ENCODE data around the gene DHDDS. TPM values are rescaled to one million over a fixed set of nuclear protein-coding genes. Genes with fewer than 3 reads are reported as not detected.
A peak's percentile ranks its signal among the peaks of the same experiment; 100 is the strongest.

Gene DHDDS
- total and polyA plus RNA-seq, 2 of the 13 experiments (the other 11 are each of a cell fraction or from before 2014, with no cell fraction given): 18.9 to 28.3 TPM

DNA sequence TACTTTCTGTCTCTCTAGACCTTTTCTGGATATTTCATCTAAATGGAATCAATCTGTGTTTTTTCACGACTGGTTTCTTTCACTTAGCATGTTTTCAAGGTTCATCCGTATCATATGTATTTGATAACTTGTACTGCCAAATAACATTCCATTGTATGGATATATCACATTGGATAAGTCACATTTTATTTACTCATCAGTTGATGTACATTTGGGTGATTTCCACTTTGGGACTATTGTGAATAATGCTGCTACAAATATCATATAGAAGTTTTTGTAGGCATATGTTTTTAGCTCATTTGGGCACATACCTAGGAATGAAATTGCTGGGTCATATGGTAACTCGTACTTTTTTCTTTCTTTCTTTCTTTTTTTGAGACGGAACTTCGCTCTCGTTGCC lies 46.9 kb downstream of the DHDDS start:
- no peak for FAIRE-seq

DNA sequence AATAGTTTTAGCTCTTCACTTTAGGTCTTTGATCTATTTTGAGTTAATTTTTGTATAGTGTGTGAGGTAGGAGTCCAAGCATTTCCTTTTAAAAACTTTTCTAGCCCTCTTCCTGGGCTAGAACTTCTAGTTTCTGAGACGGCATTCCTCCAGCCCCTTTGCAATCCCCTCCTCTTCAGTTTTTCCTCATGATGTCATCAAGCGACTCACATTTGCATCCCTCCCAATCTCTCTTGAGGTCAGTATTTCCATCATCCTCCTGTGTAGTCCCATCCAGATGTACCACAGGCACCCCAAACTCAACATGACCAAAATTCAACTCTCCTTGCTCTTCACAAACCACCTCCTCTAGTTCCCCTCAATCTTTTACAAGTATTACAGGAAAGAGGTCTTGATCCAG lies 50.8 kb downstream of the DHDDS start:
- H3K4me3 ChIP-seq (replicated peaks in 1 of 3; ENCODE audit: insufficient read depth in 1 of 3, low read depth in 2 of 3, low read length in 3 of 3): no peak overlapping the region
- H3K36me3 ChIP-seq (replicated peaks in 1 of 2; ENCODE audit: control insufficient read depth in 1 of 2, insufficient read depth in 2 of 2, low read length in 2 of 2): no peaks in the 10 kb centered on the region
- no peaks in the 10 kb centered on the region for H4K20me1 ChIP-seq (ENCODE audit: insufficient read depth, low read length)
- WGBS (ENCODE audit: low lambda C conversion rate): 77% methylated on average over 2 of the region's 2 CpGs
- peaks cover 26% of the 10 kb centered on the region for H3K4me1 ChIP-seq (ENCODE audit: insufficient read depth, low read length)
- no peak for FAIRE-seq
- H3K9ac ChIP-seq (ENCODE audit: insufficient read depth, low read depth, low read length): no peak overlapping the region
- no peak for ATAC-seq
- no peak for DNase-seq (ENCODE audit: low spot score)
- no peaks in the 10 kb centered on the region for H3K79me2 ChIP-seq (ENCODE audit: insufficient read depth, low read length)
- H3K27me3 ChIP-seq (ENCODE audit: control insufficient read depth in 1 of 2, insufficient read depth in 2 of 2, low read length in 2 of 2): no peaks in the 10 kb centered on the region
- CTCF ChIA-PET (ENCODE audit: low intra/inter-chr PET ratio, low total read pairs): no interaction called here
- no peaks in the 10 kb centered on the region for H3K9me3 ChIP-seq (ENCODE audit: low read length)
- intact Hi-C loops (cut with micrococcal nuclease; ENCODE audit: unreplicated experiment): no loop called here
- no peak overlapping the region for H2AFZ ChIP-seq (ENCODE audit: low read length)
- POLR2A ChIA-PET: no interaction called here
- no peak overlapping the region for H3K27ac ChIP-seq (ENCODE audit: extremely low read length, insufficient read depth, low read length)
- no TSS peak for BruUV-seq (replicated peaks)
- no peak overlapping the region for H3K4me2 ChIP-seq (ENCODE audit: low read depth, low read length)
- in situ Hi-C loops (cut with HindIII; ENCODE audit: extremely low pct_ligation_motif_present, low pct_unique_long_range_greater_than_20kb): no loop called here
- TF ChIP-seq ZNF337 (CRISPR knock-in tag; IDR thresholded peaks at IDR 0.05; ENCODE audit: borderline replicate concordance, low read depth) (no peak), CREB1 (IDR thresholded peaks at IDR 0.05) (peak; percentile 38), CREB1 (CRISPR knock-in tag; IDR thresholded peaks at IDR 0.05) (no peak), PHF8 (CRISPR knock-in tag; IDR thresholded peaks at IDR 0.05) (no peak), HOXA5 (CRISPR knock-in tag; IDR thresholded peaks at IDR 0.05) (no peak), NFKB2 (CRISPR knock-in tag; IDR thresholded peaks at IDR 0.05; ENCODE audit: borderline replicate concordance) (no peak), ATF7 (IDR thresholded peaks at IDR 0.05) (peak; percentile 67), ATF7 (CRISPR knock-in tag; IDR thresholded peaks at IDR 0.05) (no peak)
- TF ChIP-seq, protein P1, sequence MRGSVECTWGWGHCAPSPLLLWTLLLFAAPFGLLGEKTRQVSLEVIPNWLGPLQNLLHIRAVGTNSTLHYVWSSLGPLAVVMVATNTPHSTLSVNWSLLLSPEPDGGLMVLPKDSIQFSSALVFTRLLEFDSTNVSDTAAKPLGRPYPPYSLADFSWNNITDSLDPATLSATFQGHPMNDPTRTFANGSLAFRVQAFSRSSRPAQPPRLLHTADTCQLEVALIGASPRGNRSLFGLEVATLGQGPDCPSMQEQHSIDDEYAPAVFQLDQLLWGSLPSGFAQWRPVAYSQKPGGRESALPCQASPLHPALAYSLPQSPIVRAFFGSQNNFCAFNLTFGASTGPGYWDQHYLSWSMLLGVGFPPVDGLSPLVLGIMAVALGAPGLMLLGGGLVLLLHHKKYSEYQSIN (CRISPR knock-in tag; IDR thresholded peaks at IDR 0.05; ENCODE audit: borderline replicate concordance): no peak

More for the DNA sequence above, 46.9 kb downstream of the DHDDS start:
- Histone ChIP-seq H3K4me2 (ENCODE audit: low read depth, low read length) (no peak overlapping the region), H3K36me3 (replicated peaks in 1 of 2; ENCODE audit: control insufficient read depth in 1 of 2, insufficient read depth in 2 of 2, low read length in 2 of 2) (peaks cover 1 to 29% of the 10 kb centered on the region in 2 experiments), H3K27me3 (ENCODE audit: control insufficient read depth in 1 of 2, insufficient read depth in 2 of 2, low read length in 2 of 2) (no peaks in the 10 kb centered on the region), H3K27ac (ENCODE audit: extremely low read length, insufficient read depth, low read length) (no peak overlapping the region), H3K4me1 (ENCODE audit: insufficient read depth, low read length) (peaks cover 27% of the 10 kb centered on the region), H4K20me1 (ENCODE audit: insufficient read depth, low read length) (peaks cover 2% of the 10 kb centered on the region; the same call in 1 of the 2 replicates), H3K9me3 (ENCODE audit: low read length) (no peaks in the 10 kb centered on the region), H3K9ac (ENCODE audit: insufficient read depth, low read depth, low read length) (no peak overlapping the region), H3K79me2 (ENCODE audit: insufficient read depth, low read length) (peaks cover 9% of the 10 kb centered on the region), H2AFZ (ENCODE audit: low read length) (no peak overlapping the region), H3K4me3 (replicated peaks in 1 of 3; ENCODE audit: insufficient read depth in 1 of 3, low read depth in 2 of 3, low read length in 3 of 3) (no peak overlapping the region)
- intact Hi-C loops (cut with micrococcal nuclease; ENCODE audit: unreplicated experiment): no loop called here
- ChIA-PET POLR2A (interaction anchor here (1.6 kb wide), 1 partner anchor 9 kb away, joined by 3 read pairs; no protein-coding TSS in a partner anchor), CTCF (ENCODE audit: low intra/inter-chr PET ratio, low total read pairs) (no interaction called here)
- ATAC-seq (no peak), DNase-seq (ENCODE audit: low spot score) (no peak)
- BruUV-seq (replicated peaks): no TSS peak
- TF ChIP-seq ATF1 (CRISPR knock-in tag; IDR thresholded peaks at IDR 0.05) (no peak), JDP2 (CRISPR knock-in tag; IDR thresholded peaks at IDR 0.05; ENCODE audit: borderline replicate concordance) (no peak), POLR2AphosphoS5 (IDR thresholded peaks at IDR 0.05; ENCODE audit: low read depth, low read length) (0 out of 2 replicates have a peak, but pooled peaks have one; percentile 5)
- TF ChIP-seq, protein P2, sequence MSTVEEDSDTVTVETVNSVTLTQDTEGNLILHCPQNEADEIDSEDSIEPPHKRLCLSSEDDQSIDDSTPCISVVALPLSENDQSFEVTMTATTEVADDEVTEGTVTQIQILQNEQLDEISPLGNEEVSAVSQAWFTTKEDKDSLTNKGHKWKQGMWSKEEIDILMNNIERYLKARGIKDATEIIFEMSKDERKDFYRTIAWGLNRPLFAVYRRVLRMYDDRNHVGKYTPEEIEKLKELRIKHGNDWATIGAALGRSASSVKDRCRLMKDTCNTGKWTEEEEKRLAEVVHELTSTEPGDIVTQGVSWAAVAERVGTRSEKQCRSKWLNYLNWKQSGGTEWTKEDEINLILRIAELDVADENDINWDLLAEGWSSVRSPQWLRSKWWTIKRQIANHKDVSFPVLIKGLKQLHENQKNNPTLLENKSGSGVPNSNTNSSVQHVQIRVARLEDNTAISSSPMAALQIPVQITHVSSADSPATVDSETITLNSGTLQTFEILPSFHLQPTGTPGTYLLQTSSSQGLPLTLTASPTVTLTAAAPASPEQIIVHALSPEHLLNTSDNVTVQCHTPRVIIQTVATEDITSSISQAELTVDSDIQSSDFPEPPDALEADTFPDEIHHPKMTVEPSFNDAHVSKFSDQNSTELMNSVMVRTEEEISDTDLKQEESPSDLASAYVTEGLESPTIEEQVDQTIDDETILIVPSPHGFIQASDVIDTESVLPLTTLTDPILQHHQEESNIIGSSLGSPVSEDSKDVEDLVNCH (CRISPR knock-in tag; IDR thresholded peaks at IDR 0.05): no peak
- WGBS (ENCODE audit: low lambda C conversion rate): 100% methylated on average over 6 of the region's 6 CpGs
- in situ Hi-C loops (cut with HindIII; ENCODE audit: extremely low pct_ligation_motif_present, low pct_unique_long_range_greater_than_20kb): no loop called here
